ENCODE measurements around the gene PRF1.
"Not testable (repeated sequence)": the region's sequence is repeated elsewhere in the genome, so short reads cannot be mapped to it uniquely, and the experiment has no call there.

The PRF1 gene

DNA sequence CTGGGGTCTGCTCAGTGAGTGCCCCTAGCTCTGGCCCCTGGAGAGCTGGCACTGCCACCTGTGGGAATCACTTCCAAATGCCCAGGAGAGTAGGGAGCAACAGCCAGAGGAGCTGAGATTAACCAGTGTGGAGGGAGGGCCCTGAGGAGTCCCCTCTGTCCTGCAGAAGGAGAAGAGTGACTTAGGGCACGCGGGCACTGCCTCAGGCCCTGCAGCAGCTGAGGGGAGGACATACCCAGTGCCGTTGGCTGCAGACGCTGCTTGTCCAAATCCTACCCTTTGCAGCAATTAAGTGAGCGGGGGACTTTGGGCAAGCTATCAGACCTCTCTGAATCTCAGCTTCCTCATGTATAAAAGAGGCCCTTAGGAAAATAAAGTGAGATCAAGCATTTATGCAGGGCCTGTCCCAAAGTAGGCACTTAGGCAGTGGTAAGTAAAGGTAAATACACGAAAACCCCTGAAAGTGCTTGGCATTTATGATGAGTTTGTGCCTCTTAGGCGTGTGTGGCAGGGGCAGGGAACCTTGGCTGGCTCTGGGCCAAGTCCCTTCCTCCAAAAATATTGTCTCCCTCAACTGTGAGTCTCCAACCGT lies 16.9 kb downstream of the PRF1 start:
- Histone ChIP-seq H3K4me3 (ENCODE audit: low read depth, low read length) (no peak overlapping the region), H3K27me3 (replicated peaks) (peaks cover 6% of the 10 kb centered on the region), H3K27ac (no peak overlapping the region), H3K36me3 (replicated peaks) (no peaks in the 10 kb centered on the region)
- in situ Hi-C loops (cut with HindIII; ENCODE audit: low pct_ligation_motif_present, low sequenced_read_pairs), result no loop called here
- TF ChIP-seq, protein P1, sequence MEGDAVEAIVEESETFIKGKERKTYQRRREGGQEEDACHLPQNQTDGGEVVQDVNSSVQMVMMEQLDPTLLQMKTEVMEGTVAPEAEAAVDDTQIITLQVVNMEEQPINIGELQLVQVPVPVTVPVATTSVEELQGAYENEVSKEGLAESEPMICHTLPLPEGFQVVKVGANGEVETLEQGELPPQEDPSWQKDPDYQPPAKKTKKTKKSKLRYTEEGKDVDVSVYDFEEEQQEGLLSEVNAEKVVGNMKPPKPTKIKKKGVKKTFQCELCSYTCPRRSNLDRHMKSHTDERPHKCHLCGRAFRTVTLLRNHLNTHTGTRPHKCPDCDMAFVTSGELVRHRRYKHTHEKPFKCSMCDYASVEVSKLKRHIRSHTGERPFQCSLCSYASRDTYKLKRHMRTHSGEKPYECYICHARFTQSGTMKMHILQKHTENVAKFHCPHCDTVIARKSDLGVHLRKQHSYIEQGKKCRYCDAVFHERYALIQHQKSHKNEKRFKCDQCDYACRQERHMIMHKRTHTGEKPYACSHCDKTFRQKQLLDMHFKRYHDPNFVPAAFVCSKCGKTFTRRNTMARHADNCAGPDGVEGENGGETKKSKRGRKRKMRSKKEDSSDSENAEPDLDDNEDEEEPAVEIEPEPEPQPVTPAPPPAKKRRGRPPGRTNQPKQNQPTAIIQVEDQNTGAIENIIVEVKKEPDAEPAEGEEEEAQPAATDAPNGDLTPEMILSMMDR (IDR thresholded peaks at IDR 0.05; ENCODE audit: low read depth, low read length, missing control alignments), result no peak
- no peak for DNase-seq

- Histone ChIP-seq H3K27ac (no peak overlapping the region), H3K27me3 (replicated peaks) (peaks cover 6% of the 10 kb centered on the region), H3K4me3 (ENCODE audit: low read depth, low read length) (no peak overlapping the region), H3K36me3 (replicated peaks) (no peaks in the 10 kb centered on the region)
- no peak for DNase-seq
- in situ Hi-C loops (cut with HindIII; ENCODE audit: low pct_ligation_motif_present, low sequenced_read_pairs), result no loop called here
- TF ChIP-seq, protein P1 (IDR thresholded peaks at IDR 0.05; ENCODE audit: low read depth, low read length, missing control alignments), result no peak
These were observed 17.5 kb downstream of the PRF1 start for GRCh38 chr10:70584909-70585544.

- Histone ChIP-seq H3K27me3 (replicated peaks) (peaks cover 6% of the 10 kb centered on the region), H3K27ac (no peak overlapping the region), H3K4me3 (ENCODE audit: low read depth, low read length) (no peak overlapping the region), H3K36me3 (replicated peaks) (no peaks in the 10 kb centered on the region)
- in situ Hi-C loops (cut with HindIII; ENCODE audit: low pct_ligation_motif_present, low sequenced_read_pairs), result no loop called here
- no peak for DNase-seq
- TF ChIP-seq, protein P1 (IDR thresholded peaks at IDR 0.05; ENCODE audit: low read depth, low read length, missing control alignments), result no peak
These were observed 18.2 kb downstream of the PRF1 start for GRCh38 chr10:70584366-70584765.

DNA sequence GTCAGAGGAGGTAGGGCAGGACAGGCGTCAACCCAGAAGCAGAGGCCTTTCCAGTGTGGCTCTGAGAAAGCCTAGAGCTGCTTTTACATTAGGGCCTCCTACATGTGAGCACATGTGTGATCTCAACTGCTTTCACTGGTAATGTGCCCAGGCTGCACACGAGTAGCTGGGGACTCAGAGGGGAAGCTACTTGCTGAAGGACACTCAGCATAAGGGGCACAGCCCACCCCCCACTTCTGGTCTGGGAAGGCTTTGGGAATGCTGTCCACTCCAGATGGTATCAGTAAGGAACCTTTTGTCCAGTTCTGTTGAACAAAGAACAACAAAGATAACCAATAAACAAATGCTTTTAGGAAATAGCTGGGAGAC lies 18.9 kb downstream of the PRF1 start:
- no peak for DNase-seq
- no peaks in the 10 kb centered on the region for H3K27me3 ChIP-seq (replicated peaks)
- no peaks in the 10 kb centered on the region for H3K36me3 ChIP-seq (replicated peaks)
- TF ChIP-seq, protein P1 (IDR thresholded peaks at IDR 0.05; ENCODE audit: low read depth, low read length, missing control alignments), result no peak
- no peak overlapping the region for H3K27ac ChIP-seq
- in situ Hi-C loops (cut with HindIII; ENCODE audit: low pct_ligation_motif_present, low sequenced_read_pairs), result no loop called here
- no peak overlapping the region for H3K4me3 ChIP-seq (ENCODE audit: low read depth, low read length)

DNA sequence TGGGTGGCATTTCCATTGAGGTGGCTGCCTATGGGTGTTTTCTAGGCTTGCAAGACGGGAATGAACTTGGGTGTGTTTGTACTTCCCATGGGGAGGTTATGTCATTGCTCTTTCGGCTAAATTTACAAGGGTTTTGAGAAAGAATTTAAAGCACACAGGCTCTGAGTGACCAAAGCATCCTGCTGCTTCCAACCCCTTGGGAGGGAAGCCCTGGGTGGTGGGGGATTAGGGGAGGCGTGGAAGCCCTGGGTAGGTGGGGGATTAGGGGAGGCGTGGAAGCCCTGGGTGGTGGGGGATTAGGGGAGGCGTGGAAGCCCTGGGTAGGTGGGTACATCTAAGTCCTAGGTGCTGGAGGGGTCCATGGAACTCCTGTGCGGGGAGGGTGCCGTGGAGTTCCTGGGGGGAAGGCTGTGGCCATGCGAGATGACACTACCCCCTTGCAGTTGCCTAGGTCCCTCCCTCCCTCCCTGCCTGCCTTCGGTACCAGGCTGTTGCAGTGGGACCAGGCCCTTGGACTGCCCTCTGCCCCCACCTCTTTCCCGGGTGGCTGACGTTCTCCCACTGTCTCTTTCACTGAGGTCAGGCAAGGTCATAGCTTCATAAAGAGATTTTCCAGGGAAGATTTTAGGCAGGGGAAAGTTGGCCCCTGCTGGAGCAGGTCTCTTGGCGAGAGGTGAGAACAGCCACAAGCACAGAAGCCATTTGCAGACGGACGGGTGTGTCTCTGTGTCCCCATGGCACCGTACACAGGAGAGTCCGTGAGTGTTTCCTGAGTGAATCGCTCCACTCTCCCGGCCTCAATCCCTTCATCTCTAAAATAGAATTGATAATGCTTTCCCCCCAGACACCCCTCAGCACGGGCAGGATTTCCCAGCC lies 19.5 kb downstream of the PRF1 start:
- Histone ChIP-seq H3K27me3 (replicated peaks) (no peaks in the 10 kb centered on the region), H3K4me3 (ENCODE audit: low read depth, low read length) (no peak overlapping the region), H3K36me3 (replicated peaks) (no peaks in the 10 kb centered on the region), H3K27ac (no peak overlapping the region)
- TF ChIP-seq, protein P1 (IDR thresholded peaks at IDR 0.05; ENCODE audit: low read depth, low read length, missing control alignments), result no peak
- DNase-seq, result no peak
- in situ Hi-C loops (cut with HindIII; ENCODE audit: low pct_ligation_motif_present, low sequenced_read_pairs), result no loop called here

- H3K27ac ChIP-seq; H3K36me3 ChIP-seq (replicated peaks); DNase-seq; H3K27me3 ChIP-seq (replicated peaks); in situ Hi-C loops (cut with HindIII; ENCODE audit: low pct_ligation_motif_present, low sequenced_read_pairs); H3K4me3 ChIP-seq (ENCODE audit: low read depth, low read length): not testable (repeated sequence)
These were observed 21.4 kb downstream of the PRF1 start for GRCh38 chr10:70581176-70581575.

Measured in brain microvascular endothelial cell (primary cell).